Measurements from ENCODE around the gene TMEM204. TPM values are rescaled to one million over a fixed set of nuclear protein-coding genes. Genes with fewer than 3 reads are reported as not detected.

Gene TMEM204
- total RNA-seq, 1 donor from 2014 or later = 0.45 TPM

- no peak for DNase-seq (ENCODE audit: low read depth)
These were observed 13.6 kb upstream of the TMEM204 start for GRCh38 chr16:1519831-1520230.

DNA sequence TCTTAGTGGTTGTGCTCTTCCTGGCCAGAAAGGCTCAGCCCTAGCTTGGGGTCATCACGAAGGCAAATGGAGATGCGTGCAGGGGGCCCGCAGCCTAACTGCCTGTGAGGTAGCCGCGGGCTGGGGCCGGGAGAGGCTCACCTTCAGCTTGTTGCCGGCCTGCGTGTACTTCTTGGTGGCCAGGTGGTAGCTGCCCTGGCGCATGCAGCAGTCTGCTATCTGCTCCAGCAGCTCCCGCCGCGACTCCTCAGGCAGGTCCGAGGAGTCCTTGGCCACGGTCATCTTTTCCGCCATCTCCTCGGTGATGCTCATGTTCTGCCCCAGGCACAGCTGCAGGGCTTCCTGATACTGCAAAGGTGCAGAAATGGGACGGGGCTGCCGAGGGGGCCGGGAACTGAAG lies 13.0 kb upstream of the TMEM204 start:
- no peak for DNase-seq (ENCODE audit: low read depth)

DNA sequence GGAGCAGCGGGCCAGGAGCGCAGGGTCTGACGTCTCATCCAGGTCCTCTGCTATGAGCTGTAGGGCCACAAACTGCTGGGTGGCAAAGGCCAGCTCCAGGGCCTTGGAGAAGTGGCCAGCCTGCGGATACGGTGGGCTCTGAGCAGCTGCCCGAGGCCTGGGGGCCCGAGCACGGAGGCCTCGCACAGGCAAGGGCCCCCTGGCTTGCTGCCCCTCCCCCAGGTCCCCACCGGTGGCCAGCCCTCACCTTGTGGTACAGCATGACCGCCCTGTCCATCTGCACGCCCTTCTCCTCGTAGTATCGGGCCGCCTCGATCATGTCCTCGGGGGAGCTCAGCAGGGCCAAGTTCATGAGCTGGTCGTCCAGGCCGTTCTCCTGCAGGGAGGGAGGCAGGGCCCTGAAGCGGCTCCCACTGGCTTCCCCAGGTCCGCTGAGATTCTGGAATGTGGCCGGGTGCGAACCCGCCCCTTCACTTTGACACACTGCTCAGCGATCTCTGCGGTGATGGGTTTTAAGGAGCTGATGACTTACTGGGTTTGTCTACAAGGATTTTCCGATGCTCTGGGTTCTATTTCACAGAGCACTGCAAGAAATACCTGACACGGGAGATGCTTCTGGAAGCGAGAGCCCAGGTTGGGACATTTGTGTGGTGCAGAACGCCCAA lies 9.8 kb upstream of the TMEM204 start:
- no peak for DNase-seq (ENCODE audit: low read depth)

- no peak for DNase-seq (ENCODE audit: low read depth)
These were observed 9.1 kb upstream of the TMEM204 start for GRCh38 chr16:1524366-1524765.

GRCh38 chr16:1525871-1526607 lies 7.4 kb upstream of the TMEM204 start:
- no peak for DNase-seq (ENCODE audit: low read depth)

DNA sequence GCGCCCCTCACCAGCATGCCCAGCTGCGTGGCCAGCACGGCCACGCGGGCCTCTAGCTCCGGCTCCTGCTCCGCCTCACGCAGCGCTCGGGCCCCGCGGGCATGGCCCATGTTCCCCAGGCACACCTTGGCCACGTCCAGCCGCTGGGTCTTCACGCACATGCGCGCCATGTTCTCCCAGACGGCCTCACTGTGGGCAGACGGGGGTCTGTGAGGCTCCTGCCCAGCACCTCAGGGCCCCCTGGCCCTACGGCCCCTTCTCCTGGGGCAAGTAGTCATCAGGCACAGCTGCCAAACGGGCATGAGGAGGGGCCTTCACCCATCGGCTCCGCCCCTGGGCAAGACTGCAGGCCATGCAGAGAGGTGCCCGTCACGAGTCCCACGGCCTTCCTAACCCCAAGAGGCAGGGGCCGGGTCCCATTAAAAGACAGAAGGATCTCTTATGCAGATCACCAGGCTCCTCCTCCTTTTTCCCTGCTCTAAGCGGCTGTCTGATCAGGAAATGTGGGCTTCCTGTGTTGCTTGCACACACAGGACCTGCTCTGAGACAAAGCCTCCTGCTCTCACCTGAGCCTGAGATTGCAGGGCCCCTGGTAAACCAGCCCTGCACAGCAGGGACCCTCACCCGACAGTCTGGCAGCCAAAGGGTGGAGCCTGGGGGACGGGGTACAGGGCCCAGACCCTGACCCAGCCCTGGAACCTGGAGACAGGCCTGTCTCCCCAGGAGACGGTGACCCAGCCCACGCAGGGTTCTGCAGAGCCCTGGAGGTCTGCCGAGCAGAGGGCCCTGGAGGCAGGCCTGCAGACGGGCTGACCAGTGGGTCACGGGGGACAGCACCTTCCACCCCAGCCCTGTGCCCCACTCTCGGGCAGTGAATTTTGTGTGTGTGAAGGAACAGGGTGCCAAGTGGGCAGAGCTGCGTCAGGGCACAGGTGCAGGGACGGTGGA lies 6.6 kb upstream of the TMEM204 start:
- DNase-seq (ENCODE audit: low read depth) = no peak

DNA sequence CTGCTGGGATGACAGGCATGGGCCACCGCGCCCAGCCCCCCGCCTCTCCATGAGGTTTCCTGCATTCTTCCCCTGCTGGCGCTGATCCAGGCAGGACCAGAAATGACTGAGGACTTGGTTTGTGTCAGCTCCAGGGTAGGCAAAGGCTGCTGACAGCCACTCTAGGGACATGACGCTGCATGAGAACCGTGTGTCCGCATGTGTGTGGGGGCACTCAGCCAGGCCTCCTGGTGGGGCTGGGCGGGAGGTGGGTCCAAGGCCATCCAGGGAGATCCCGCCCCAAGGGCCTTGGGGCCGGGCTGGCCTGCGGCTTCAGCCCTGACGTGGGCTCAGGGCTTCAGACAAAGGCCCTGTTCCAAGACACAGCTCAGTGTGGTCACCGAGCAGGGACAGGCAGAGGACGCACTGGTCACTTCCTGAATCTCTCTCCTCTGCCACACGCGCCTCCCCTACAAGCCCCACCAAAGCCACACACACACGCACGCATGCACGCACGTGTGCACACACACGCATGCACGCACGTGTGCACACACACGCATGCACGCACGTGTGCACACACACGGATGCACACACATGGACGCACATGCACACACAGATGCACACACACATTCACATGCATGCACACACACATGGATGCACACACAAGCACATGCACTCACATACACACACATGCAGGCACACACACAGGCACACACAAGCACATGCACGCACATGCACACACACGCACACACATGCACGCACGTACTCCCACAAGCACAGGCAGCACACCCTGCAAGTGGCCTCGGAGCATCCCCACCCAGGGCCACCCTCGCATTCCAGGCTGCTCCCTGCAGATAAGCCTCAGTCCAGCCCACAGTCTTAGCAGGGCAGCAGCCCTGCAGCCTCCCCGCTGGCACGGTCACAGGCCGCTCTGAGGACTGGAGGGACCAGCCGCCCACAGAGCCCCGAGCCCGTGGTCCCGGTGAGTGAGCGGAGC lies 5.3 kb upstream of the TMEM204 start:
- DNase-seq (ENCODE audit: low read depth) = no peak

- no peak for DNase-seq (ENCODE audit: low read depth)
These were observed 4.4 kb upstream of the TMEM204 start for GRCh38 chr16:1528921-1529537.

- DNase-seq (ENCODE audit: low read depth) = no peak
These were observed 3.0 kb upstream of the TMEM204 start for GRCh38 chr16:1530349-1530882.

DNA sequence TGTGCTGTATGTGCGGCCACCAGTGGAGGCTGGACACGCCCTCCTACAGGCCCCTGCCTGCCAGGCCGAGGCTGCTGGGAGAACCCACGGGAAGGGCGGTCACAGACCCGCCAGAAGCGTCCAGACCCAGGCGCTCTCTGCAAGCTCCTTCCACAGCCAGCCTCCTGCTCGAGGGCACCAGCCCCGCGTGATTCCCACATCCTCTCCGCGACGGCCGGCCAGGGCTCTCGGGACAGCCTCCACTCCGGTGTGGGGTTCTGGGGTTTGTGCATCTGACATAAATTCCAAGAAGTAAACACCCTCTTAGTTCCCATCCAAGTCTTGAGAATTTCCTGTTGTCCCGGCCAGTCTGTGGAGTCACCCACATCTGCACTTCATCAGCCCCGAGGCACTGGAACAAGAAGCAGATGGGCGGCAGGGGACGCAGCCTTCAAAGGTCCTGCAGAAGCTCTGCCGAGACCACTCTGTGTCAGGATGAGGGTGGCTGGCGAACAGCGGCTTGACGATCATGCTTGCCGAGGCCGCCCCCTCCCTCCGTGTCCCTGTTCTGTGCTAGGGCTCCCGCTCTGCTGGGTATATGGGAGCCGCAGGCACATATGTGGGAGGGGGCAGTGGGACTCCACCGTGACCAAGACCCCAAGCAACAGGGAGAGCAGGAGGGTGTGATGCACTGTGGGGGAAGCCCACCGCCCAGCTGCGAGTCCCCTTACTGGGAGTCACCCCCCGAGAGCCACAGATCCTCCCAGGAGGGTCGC lies 2.4 kb upstream of the TMEM204 start:
- DNase-seq (ENCODE audit: low read depth) = no peak

- no peak for DNase-seq (ENCODE audit: low read depth)
These were observed 1.9 kb upstream of the TMEM204 start for GRCh38 chr16:1531638-1531910.

GRCh38 chr16:1532081-1532760 lies 1.2 kb upstream of the TMEM204 start:
- no peak for DNase-seq (ENCODE audit: low read depth)

GRCh38 chr16:1532771-1533170 lies 695 bp upstream of the TMEM204 start:
- no peak for DNase-seq (ENCODE audit: low read depth)

GRCh38 chr16:1534021-1535020 lies 855 bp downstream of the TMEM204 start:
- no peak for DNase-seq (ENCODE audit: low read depth)

GRCh38 chr16:1535391-1536291 lies 2.2 kb downstream of the TMEM204 start:
- DNase-seq (ENCODE audit: low read depth) = no peak

DNA sequence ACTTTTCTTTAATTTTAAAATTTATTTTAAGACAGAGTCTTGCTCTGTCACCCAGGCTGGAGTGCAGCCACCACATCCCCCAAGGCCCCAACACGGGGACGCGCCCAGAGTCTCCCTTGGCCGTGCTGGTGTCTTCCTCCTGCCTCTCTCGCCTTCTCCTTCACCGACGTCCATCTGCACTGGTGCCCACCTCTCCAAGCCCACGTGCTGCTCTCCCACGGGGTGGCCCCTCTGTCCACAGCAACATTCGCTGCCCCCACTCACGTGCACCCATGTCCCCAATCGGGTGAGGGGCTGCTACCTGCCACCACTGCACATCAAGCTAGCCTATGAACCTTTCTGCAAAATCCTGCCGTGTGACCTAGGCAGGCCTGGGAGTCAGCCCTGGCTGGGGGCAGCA lies 3.1 kb downstream of the TMEM204 start:
- no peak for DNase-seq (ENCODE audit: low read depth)

All from myocyte (in vitro differentiated cells).